ENCODE data around the gene ATP1B4. TPM values are rescaled to one million over a fixed set of nuclear protein-coding genes. Genes with fewer than 3 reads are reported as not detected.

Gene ATP1B4
- total RNA-seq, 1 experiment from 2014 or later: not detected

GRCh38 chrX:120365320-120365719, 3.4 kb downstream of the ATP1B4 start:
- DNase-seq: peak; percentile 14
- H3K4me3 ChIP-seq: no peak overlapping the region
- no peaks in the 10 kb centered on the region for H3K9me3 ChIP-seq
- no peaks in the 10 kb centered on the region for H3K27me3 ChIP-seq
- H3K36me3 ChIP-seq: no peaks in the 10 kb centered on the region

GRCh38 chrX:120365968-120366367, 4.1 kb downstream of the ATP1B4 start:
- DNase-seq: no peak
- no peaks in the 10 kb centered on the region for H3K36me3 ChIP-seq
- no peaks in the 10 kb centered on the region for H3K27me3 ChIP-seq
- H3K9me3 ChIP-seq: no peaks in the 10 kb centered on the region
- no peak overlapping the region for H3K4me3 ChIP-seq

DNA sequence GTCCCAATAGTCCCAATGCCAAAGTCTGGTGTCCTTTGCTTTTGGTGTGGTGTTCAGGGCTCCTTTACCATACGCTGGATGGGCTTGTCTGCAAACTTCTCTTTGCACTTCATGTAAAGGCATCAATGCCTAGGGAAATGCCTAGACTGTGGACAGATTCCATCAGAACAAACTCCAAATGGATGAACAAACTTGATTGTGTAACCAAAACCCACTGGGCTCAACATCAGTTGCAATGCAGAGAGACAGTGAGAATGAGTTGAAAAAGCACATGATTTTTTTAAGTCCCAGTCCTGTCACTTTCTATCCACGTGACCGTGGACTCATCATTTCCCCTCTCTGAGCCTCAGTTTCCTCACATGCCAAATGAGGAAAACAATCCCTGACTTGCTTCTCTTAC, 4.9 kb downstream of the ATP1B4 start:
- Histone ChIP-seq H3K9me3 (no peaks in the 10 kb centered on the region), H3K27me3 (no peaks in the 10 kb centered on the region), H3K36me3 (no peaks in the 10 kb centered on the region), H3K4me3 (no peak overlapping the region)
- no peak for DNase-seq

DNA sequence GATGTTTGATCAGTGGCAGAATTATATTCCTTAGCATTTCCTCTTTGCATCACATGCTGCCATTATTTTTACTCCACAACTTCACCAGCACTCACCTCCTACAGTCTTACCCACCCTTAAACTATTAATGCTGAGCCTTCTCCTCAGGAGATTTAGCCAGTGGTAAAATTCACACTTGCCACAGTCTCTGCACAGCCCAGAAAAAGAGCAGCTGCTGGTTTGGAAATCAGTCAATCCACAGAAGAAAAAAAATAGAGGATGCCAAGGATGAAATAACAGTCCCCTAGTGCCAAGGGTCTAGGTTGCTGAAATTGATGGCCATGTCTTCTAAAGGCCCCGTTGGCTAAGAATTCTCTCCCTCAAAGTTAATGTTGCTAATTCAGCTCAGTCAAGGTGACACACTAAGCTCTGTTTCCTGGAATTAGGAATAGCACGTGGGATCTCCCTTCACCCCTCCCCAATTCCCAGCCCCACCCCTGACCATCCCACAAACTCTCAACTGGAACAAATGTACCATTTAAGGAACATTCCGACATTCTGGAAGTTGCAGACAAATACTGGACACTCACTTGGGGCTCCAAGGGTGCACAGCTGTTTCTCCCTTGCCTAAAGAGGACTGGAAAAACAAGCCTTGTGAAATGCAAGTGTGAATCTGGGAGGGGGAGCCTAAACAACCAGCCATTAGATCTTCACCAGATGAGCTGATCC, 5.7 kb downstream of the ATP1B4 start:
- Histone ChIP-seq H3K4me3 (no peak overlapping the region), H3K36me3 (no peaks in the 10 kb centered on the region), H3K9me3 (no peaks in the 10 kb centered on the region), H3K27me3 (no peaks in the 10 kb centered on the region)
- no peak for DNase-seq

DNA sequence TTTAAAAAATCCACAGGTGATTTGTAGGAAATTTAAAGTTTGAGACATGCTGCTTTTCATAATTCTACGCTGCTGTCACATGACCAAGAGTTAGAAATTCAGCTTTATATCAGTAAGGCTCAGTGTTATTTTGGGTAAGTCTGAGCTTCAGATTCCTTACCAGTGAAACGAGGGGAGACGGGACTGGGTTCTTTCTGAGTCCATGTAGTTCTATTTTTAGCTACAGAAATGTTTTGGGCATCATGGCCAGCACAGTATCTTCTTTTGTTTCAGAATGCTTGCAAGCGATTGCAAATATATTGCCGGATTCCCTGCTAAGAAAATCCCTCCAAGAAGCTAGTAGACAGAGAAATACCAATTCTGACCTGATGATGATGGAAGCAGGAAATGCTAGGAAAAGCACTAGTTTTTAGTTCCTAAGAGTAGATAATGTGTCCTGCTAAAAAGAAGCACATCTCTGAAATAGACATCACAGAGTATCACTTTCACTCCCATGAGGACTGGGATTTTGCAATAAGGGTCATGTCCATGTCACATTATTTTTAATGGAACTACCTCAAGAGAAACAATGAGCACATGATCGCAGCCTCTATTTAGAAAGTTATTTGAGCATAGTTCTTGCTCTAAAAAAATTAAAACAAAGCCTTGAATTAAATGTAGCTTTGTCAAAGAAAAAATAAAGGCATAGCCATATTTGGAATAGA, 10.9 kb downstream of the ATP1B4 start:
- Histone ChIP-seq H3K9me3 (no peaks in the 10 kb centered on the region), H3K4me3 (no peak overlapping the region), H3K36me3 (no peaks in the 10 kb centered on the region), H3K27me3 (no peaks in the 10 kb centered on the region)
- no peak for DNase-seq

DNA sequence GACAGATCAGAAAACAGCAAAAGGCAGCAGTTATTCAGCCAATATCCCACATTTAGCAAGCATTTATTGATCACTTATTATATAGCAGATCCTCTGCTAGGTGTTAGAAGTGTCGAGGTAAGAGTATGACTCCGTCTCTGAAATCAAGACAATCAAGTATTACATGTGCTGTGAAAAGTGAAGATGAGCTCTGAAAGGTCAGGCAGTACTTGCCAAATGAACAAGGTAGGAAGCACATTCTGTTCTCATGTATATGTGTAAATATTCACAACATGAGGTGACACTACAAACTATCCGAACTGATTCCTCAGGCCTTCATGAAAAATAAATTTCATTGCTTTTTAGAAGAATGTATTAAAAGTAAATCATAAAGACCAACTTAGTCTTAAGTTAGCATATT, 15.3 kb downstream of the ATP1B4 start:
- Histone ChIP-seq H3K4me3 (no peak overlapping the region), H3K9me3 (no peaks in the 10 kb centered on the region), H3K27me3 (no peaks in the 10 kb centered on the region), H3K36me3 (no peaks in the 10 kb centered on the region)
- DNase-seq: no peak

DNA sequence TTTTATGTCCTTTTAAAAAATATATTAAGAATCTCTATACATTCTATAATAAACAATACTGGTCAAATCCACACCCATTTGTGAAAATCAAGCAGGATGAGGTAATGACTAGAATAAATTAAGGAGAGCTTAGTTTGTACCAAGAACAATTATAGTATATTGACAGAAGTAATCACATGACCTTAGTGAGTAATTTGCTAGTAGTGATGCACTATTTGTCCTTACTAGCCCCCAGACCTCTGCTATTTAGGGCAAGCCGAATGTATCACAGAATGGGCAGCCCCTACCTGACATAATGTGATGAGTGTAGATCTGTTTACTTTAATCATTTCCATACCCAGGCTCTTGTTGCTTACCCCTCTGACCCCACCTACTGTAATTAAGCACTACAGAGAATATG, 15.8 kb downstream of the ATP1B4 start:
- no peaks in the 10 kb centered on the region for H3K9me3 ChIP-seq
- H3K4me3 ChIP-seq: no peak overlapping the region
- H3K36me3 ChIP-seq: no peaks in the 10 kb centered on the region
- no peak for DNase-seq
- no peaks in the 10 kb centered on the region for H3K27me3 ChIP-seq

DNA sequence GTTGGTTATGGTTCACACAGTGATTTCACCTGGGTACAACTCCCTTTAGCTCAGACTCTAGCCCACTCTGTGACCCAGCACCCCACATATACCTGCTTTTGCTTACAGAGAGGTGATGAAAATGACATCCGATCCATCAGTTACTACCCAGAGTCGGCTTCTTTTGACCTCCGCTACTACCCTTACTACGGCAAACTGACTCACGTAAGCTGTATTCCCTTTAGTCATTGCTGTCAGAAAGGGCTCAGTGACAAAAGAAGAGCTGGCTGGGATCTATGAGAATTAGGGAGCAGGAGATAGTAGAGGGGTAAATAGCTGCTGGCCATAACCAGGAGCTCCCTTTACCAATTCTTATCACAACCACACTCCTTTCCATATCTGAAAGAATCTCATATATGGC, 16.7 kb downstream of the ATP1B4 start:
- H3K27me3 ChIP-seq: no peaks in the 10 kb centered on the region
- H3K36me3 ChIP-seq: no peaks in the 10 kb centered on the region
- H3K4me3 ChIP-seq: no peak overlapping the region
- no peak for DNase-seq
- no peaks in the 10 kb centered on the region for H3K9me3 ChIP-seq

DNA sequence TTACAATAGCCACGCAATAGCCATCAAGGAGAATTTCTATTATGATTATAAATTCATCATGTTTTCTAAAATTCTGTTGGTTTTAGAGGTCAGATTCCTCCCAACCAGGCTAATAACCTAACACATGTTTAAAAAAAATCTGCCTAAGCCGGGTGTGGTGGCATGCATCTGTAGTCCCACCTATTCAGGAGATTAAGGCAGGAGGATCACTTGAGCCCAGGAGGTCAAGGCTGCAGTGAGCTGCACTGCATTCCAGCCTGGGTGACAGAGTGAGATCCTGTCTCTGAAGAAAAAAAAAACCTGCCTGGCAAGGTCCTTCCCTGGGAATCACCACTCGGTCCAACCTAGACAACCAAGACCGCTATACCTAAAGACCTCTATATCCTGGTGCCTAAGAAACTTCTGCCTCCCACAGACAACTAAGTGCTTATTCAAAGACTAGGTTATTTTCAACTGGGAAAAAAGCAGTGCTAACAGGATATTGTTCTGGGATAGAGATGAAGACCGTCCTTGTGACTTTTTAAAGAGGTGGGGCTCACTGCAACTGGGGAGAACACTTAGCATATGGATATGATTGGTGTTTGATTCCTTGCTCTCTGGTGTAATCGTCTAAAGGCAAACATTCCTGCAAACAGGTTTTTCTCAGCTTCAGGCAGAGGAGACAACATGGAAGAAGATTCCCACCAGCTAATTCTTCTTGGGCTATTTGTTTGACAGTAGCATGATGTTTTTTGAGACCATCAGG, 18.2 kb downstream of the ATP1B4 start:
- H3K4me3 ChIP-seq: no peak overlapping the region
- no peak for DNase-seq
- H3K9me3 ChIP-seq: no peaks in the 10 kb centered on the region
- no peaks in the 10 kb centered on the region for H3K27me3 ChIP-seq
- H3K36me3 ChIP-seq: no peaks in the 10 kb centered on the region

GRCh38 chrX:120380699-120381098, 18.8 kb downstream of the ATP1B4 start:
- H3K36me3 ChIP-seq: no peaks in the 10 kb centered on the region
- no peak for DNase-seq
- no peaks in the 10 kb centered on the region for H3K27me3 ChIP-seq
- H3K4me3 ChIP-seq: no peak overlapping the region
- H3K9me3 ChIP-seq: no peaks in the 10 kb centered on the region

DNA sequence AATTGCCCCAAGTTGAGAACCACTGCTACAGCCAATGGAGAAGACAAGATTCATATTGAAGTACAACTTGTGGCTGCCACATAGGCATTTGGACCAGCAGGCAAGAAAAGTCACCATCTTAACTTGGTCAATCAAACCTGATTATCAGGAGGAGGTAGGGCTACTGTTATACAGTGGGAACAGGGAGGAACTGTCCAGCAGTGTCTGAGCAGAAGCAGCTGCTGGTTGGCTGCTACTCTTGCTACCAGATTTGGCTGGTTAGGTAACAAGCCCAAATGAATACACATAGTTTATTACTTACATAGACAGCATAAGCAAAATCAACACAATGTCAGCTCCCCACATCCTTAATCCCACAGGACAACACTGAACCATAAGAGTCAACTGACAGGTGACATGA, 39.4 kb downstream of the ATP1B4 start:
- no peaks in the 10 kb centered on the region for H3K9me3 ChIP-seq
- no peak for DNase-seq
- no peak overlapping the region for H3K4me3 ChIP-seq

GRCh38 chrX:120402369-120402768, 40.5 kb downstream of the ATP1B4 start:
- no peak for DNase-seq
- Histone ChIP-seq H3K9me3 (no peaks in the 10 kb centered on the region), H3K4me3 (no peak overlapping the region), H3K36me3 (no peaks in the 10 kb centered on the region), H3K27me3 (no peaks in the 10 kb centered on the region)

More for the DNA sequence above, 39.4 kb downstream of the ATP1B4 start:
- Histone ChIP-seq H3K27me3 (no peaks in the 10 kb centered on the region), H3K36me3 (no peaks in the 10 kb centered on the region)

DNA sequence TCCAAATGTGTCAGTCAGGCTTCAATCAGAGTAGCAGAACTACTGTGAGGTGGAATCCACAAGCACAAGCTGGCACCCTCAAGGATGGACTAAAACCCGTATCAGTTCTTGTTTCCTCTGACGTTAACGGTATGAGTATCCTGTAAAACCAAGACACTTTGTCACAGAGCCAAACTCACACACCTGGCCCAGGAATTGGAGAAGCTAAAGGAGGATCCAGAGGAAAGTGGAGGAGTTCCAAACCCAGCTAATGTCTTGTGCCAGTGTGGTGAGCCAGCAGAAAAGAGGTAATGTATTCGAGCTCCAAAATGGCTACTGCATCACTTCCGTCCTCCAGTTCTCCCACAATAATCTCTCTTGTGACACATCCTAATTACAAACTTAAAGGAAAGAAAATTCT, 44.7 kb downstream of the ATP1B4 start:
- no peaks in the 10 kb centered on the region for H3K27me3 ChIP-seq
- no peak overlapping the region for H3K4me3 ChIP-seq
- no peaks in the 10 kb centered on the region for H3K9me3 ChIP-seq
- H3K36me3 ChIP-seq: no peaks in the 10 kb centered on the region
- no peak for DNase-seq

GRCh38 chrX:120408168-120408567, 46.3 kb downstream of the ATP1B4 start:
- Histone ChIP-seq H3K27me3 (no peaks in the 10 kb centered on the region), H3K9me3 (no peaks in the 10 kb centered on the region), H3K36me3 (no peaks in the 10 kb centered on the region)

GRCh38 chrX:120419463-120419862, 57.6 kb downstream of the ATP1B4 start:
- no peaks in the 10 kb centered on the region for H3K9me3 ChIP-seq
- no peak overlapping the region for H3K4me3 ChIP-seq
- no peak for DNase-seq
- no peaks in the 10 kb centered on the region for H3K36me3 ChIP-seq
- no peaks in the 10 kb centered on the region for H3K27me3 ChIP-seq

More at GRCh38 chrX:120408168-120408567, 46.3 kb downstream of the ATP1B4 start:
- DNase-seq: no peak
- H3K4me3 ChIP-seq: no peak overlapping the region

DNA sequence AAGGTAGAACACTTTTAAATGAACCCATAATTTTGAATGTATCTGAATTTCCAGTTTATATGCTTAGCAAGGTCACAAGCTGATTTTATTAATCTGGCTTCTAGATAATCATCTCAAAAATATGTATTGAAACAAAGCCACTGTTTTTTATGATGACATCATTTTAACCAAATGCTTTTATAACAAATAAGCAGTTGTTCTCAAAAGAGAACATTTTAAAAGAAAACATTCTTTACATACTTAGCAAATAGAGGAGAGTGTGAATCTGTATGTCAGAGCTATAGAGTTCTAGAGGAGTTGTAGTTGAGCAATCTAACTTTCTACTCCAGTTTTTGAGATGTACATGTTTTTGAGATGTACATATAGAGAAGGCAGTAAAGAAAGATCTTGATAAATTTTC, 64.7 kb downstream of the ATP1B4 start:
- no peak for DNase-seq

DNA sequence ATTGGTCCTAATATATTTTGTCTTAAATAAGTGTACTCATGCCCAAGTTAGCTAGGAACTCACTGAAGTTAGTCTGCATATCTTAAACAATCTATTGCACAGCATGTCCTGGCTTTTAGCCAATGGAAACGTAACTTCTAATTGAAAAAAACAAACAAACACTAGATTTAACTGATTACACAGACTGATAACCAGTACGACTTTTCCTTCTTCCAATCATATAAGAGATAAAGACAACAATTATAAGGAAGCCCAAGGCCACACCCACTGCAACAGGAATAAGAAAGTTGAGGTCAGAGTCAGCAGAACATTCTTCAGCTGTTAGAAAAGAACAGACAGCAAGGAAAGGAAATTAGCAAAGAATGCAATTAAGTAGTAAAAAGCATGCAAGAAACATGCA, 66.4 kb downstream of the ATP1B4 start:
- H3K27me3 ChIP-seq: no peaks in the 10 kb centered on the region
- H3K9me3 ChIP-seq: no peaks in the 10 kb centered on the region
- DNase-seq: no peak
- H3K4me3 ChIP-seq: no peak overlapping the region
- no peaks in the 10 kb centered on the region for H3K36me3 ChIP-seq

More for the DNA sequence above, 64.7 kb downstream of the ATP1B4 start:
- Histone ChIP-seq H3K36me3 (no peaks in the 10 kb centered on the region), H3K9me3 (no peaks in the 10 kb centered on the region), H3K27me3 (no peaks in the 10 kb centered on the region), H3K4me3 (no peak overlapping the region)

All from MG63 (cell line).